Middle frontal gyrus (tissue), 1 donor: ENCODE measurements around the gene PYROXD2.
"Not testable (repeated sequence)": the region's sequence is repeated elsewhere in the genome, so short reads cannot be mapped to it uniquely, and the experiment has no call there.

Experiments used
- DNase-seq: peaks from one replicate; pipeline ENCODE4 v3.0.0-alpha.2; 2015; ENCODE audit warnings: low spot score; ENCODE audit errors: extremely low spot score

The PYROXD2 gene

GRCh38 chr10:98368644-98369043 lies 46.3 kb downstream of the PYROXD2 start:
- DNase-seq: no peak

- peak; percentile 44 for DNase-seq
Measured at GRCh38 chr10:98367604-98368451, 47.2 kb downstream of the PYROXD2 start.

- no peak for DNase-seq
Measured at GRCh38 chr10:98366062-98366530, 48.9 kb downstream of the PYROXD2 start.

GRCh38 chr10:98365406-98366061 lies 49.4 kb downstream of the PYROXD2 start:
- DNase-seq: no peak

GRCh38 chr10:98364432-98365102 lies 50.4 kb downstream of the PYROXD2 start:
- DNase-seq: no peak

- DNase-seq: no peak
Measured at GRCh38 chr10:98363220-98363619, 51.8 kb downstream of the PYROXD2 start.

GRCh38 chr10:98361131-98362025 lies 53.6 kb downstream of the PYROXD2 start:
- DNase-seq: peak; percentile 57

DNA sequence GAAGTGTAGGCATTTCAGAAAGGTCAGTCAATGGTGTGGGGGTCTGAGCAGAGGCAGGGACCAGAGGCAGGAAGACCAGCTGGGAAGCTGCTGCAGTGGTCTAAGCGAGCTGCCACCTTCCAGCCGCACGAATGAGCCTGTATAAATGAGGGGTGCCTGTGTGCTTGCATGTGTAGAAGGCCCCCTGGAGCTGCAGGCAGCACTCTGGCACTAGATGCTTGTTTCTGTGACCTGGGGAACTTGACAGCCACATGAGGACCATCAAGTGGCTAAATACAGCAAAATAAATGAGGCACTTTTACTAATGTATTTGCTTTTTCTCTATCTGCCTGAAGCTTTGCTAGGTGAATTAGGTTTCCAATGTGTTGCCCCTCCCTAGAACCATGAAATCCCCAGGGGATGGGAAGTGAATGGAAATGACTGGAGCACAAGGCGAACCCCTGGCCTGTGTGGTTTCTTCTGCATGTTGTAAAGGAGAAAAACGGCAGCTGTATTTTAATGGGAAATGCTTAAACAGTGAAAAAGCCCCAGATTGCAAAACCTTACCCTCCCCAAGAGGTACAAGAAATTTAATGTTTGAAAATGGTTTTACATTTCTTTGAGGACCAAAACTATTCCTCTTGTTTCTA lies 57.7 kb downstream of the PYROXD2 start:
- DNase-seq: no peak

GRCh38 chr10:98354491-98354890 lies 60.5 kb downstream of the PYROXD2 start:
- no peak for DNase-seq

DNA sequence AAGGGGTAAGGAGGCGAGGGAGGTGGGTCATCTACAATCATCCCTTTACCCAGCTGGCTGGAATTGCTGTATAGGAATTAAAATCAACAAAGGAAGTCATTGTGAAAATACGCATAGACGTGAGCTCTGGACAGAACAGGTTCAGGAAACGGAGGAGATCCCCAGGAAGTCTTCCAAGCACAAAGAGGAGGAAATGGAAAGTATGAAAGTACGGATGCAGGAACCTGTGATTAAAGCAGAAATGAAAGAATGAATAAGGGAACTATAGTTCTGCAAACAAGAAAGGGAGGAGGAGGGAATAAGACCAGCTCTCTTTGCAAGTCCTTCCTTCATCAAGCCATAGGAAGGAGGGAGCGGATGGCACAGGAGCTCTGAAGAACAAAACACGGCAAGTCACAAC lies 61.8 kb downstream of the PYROXD2 start:
- DNase-seq: no peak

GRCh38 chr10:98351831-98352402 lies 63.1 kb downstream of the PYROXD2 start:
- no peak for DNase-seq

GRCh38 chr10:98349508-98349922 lies 65.5 kb downstream of the PYROXD2 start:
- DNase-seq: no peak

- no peak for DNase-seq
Measured at GRCh38 chr10:98346847-98347246, 68.1 kb downstream of the PYROXD2 start.

- DNase-seq: no peak
Measured at GRCh38 chr10:98344589-98345038, 70.4 kb downstream of the PYROXD2 start.

- DNase-seq: not testable (repeated sequence)
Measured at GRCh38 chr10:98341701-98342100, 73.3 kb downstream of the PYROXD2 start.

DNA sequence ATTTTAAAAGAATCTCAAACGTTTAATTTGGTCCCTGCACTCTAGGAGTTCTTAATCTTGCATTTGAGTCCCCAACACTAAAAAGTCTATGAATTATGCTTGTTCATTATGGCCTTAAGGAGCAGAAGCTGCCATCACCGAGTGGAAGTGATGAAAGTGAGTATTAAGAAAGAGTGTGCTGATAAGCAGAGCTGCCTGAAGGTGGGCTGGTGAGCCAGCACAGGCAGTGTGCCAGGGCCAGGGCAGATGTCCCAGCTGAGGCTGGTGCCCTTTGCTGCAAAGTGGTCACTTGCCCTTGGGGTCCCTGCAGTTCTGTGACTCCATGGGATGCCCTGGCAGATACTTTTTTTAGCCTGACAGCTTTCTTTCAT lies 74.1 kb downstream of the PYROXD2 start:
- no peak for DNase-seq

DNA sequence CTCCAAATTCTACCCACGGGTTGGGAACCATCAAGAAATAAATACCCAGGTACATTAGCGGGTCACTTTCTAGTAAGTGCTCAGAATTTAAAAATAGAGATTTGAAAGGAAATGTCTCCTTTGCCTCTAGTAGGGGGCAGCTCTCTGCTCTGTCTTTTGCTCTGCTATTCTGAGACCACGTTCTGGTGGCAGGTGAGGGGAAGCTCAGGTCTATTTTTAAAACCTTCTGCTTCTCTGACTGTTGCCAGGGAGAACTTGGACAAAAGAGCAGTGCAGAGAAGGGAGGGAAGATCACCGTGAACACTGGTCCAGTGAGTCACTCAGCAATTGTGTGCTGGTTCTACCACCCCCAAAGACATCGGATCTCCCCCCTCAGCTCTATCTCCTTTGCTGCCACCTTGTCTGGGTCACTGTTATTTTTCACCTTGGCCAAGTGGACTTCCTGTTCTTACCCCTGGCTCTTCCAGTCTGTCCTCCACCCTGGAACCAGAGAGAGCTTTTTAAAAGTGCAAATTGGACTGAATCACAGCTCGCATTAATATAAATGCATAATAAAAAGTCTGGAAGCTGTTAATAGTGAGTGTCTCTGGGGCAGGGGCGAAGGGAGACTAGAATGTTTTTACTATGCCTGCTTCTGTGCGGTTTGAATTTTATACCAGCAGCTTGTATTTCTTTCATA lies 74.6 kb downstream of the PYROXD2 start:
- DNase-seq: peak; percentile 16

DNA sequence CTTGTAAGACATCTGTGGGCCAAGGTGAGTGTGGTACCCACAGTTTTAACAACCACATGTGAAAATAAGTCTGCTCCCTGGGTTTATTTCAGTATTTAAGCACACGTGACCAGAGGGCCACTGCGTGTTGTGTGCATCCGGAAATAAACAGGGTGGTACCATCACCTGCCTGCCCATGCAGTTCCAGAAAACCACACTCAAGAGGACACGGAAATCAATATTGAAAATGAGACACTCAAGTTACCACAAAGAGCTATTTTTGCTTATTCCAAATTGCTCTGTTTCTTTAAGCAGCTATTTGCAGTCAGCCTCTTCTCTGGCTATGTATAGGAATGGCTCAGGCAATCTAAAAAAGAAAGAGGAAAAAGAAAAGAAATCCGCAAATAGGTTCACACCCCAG lies 75.2 kb downstream of the PYROXD2 start:
- peak; percentile 29 for DNase-seq

- no peak for DNase-seq
Measured at GRCh38 chr10:98338896-98339295, 76.1 kb downstream of the PYROXD2 start.

DNA sequence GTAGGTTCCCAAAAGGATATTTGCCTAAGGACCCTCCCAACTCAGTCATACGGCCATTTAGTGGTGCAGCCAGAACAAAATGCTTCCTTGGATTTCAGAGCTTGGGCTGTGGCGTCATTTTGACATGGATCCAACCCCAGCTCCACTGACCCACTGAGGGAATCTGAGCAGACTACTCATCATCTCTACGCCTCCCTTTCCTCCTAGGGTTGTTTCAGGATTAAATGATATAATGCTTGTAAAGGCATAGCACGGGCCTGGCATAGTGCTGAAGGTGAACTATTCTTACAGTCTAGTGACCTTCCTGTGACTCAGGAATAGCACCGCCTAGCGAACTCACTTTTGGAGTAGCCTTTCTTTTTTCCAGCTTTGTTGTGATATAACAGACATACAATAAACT lies 76.7 kb downstream of the PYROXD2 start:
- DNase-seq: no peak
